NOMO-1 treated with DMSO at 0.1 percent for 48 hours (cell line): ENCODE data around the gene ARFRP1.

Experiments
- DNase-seq: peaks from one replicate; lab custom pipeline; 2025; ENCODE audit not compliant: unreplicated experiment; lab: John Stamatoyannopoulos, UW

ARFRP1 gene

GRCh38 chr20:63744158-63744557 is 36.4 kb upstream of the ARFRP1 start:
- no peak for DNase-seq

GRCh38 chr20:63743210-63743970 is 35.6 kb upstream of the ARFRP1 start:
- no peak for DNase-seq

- DNase-seq = no peak
Measured at GRCh38 chr20:63742381-63743024, 34.7 kb upstream of the ARFRP1 start.

DNA sequence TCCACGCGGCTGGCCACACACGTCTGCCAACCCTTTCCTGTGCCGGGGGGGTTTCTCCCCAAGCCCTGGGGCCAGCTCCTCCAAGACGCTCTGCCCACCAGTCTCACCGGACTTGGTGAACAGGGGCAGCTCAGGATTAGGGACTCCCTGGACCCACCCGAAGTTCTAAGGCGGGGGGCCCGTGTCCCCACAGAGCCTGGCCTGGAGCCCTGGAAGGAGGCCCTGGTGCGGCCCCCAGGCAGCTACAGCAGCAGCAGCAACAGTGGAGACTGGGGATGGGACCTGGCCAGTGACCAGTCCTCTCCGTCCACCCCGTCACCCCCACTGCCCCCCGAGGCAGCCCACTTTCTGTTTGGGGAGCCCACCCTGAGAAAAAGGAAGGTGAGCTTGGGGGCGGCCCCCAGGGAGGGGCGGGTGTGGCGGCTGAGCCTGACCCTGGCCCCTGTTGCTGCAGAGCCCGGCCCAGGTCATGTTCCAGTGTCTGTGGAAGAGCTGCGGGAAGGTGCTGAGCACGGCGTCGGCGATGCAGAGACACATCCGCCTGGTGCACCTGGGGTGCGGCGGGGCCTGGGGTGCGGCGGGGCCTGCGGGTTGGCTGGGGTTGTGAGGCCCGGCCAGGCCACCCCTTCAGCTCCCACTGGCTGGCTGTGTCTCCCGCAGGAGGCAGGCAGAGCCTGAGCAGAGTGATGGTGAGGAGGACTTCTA is 34.1 kb upstream of the ARFRP1 start:
- no peak for DNase-seq

- DNase-seq = no peak
Measured at GRCh38 chr20:63741354-63741675, 33.5 kb upstream of the ARFRP1 start.

DNA sequence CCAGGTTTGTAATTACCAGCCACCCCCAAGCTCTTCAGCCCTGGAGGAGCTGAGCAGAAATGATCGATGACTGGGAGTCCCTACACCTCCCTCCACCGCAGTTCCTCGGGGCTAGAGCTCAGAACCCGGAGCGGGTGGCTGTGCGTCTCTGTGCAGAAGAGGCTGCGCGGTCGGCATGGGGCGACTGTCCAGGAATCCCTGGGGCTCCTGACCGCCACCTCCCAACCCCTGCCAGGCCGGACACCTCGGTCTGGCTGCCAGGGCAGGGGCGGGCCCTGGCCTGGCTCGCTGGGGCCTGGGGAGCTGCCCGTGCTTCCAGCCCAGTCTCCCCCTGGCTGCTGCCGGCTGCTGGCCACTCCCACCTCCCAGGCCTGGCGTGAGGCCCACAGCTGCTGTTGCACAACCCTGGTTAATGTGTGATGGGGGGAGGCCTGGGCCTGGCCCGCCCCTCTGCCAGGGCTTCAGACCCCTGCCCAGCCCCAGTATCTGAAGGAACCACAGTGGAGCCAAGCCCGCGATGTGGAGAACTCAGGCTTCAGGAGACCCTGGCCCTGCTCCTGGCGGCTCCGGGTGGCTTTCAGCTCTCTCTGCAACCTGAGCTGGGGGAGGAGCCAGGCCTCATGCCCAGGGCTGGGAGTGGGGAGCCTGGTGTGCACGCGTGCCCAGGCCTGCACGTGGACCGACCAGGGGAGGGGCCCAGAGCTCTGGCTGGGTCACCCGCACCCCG is 33.0 kb upstream of the ARFRP1 start:
- DNase-seq = peak; percentile 77

DNA sequence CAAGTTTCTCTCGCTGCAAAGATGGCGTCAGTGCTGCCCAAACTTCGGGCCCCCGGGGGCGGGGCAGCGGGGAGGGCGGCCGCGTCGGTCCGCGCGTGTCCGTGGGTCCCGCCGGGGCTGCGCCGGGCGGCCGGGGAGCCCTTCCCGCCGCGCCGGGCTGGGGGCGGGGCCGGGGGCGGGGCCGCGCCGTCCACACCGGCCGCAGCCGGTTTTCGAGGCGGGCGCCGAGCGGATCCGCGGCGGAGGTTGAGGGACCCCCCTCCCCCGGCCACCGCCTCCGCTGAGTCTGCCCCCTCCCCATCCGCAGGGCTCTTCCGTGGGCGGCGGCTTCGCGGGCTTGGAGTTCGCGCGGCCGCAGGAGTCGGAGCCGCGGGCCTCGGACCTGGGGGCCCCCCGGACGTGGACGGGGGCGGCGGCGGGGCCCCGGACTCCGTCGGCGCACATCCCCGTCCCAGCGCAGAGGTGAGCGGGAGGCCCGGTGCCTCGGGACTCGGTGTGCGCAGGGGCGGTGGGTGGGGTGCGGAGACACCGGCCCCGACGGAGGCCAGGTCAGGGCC is 32.4 kb upstream of the ARFRP1 start:
- peak; percentile 18 for DNase-seq

GRCh38 chr20:63739130-63740069 is 31.6 kb upstream of the ARFRP1 start, which contains the start of gene SLC2A4RG:
Gene SLC2A4RG, plus strand, starts transcription at chr20:63739776. Its CDS starts 137 bp downstream, at chr20:63739913.
- DNase-seq = peak; percentile 58

- peak; percentile 11 for DNase-seq
Measured at GRCh38 chr20:63738687-63739129, 30.9 kb upstream of the ARFRP1 start.

- no peak for DNase-seq
Measured at GRCh38 chr20:63737945-63738686, 30.3 kb upstream of the ARFRP1 start.

- DNase-seq = no peak
Measured at GRCh38 chr20:63737695-63737944, 29.8 kb upstream of the ARFRP1 start.

- DNase-seq = no peak
Measured at GRCh38 chr20:63736893-63737694, 29.3 kb upstream of the ARFRP1 start.

DNA sequence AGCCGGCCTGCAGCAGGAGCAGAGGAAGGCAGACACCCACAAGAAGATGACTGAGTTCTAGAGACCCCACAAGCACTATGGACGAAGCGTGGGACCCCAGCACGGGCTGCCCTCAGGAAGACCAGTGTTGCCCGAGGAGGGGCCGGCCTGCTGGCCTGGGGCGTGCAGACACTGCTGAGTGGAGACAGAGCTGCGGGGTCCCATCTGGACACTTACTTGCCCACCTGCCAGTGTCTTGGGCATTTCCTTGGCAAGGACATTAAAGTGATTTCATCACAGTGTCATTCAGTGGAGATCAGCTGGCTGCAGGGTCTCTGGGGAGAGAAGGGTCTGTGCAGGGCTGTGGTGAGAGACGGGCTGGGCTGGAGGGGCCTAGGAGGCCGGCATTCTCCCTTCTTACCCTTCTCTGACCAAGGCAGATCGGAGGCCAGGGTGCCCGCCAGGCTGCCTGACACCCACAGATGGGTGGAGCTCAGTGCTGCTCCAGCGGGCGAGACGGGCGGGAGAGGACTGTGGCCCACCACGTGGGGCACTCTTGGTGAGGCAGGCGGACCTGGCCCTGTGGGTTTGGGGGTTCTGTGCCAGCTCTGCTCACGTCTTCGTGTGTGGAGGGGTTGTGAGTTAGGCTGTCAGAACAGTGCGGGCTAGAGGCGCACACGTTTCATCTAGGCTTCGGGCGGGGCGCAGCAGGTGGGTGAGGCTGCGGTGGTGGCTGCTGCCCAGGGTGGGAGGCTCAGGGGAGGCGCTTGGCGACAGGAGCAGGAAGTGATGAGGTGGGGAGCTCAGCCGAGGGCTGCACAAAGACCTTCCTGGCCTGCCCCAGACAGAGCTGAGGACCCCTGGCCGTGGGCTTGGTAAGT is 28.3 kb upstream of the ARFRP1 start, which contains the start of gene LIME1:
Gene LIME1 (plus strand): TSS at position 806 of the 860 bp plus-strand sequence. CDS start 886 bp downstream, outside the sequence.
- no peak for DNase-seq

GRCh38 chr20:63734946-63735858 is 27.4 kb upstream of the ARFRP1 start:
- no peak for DNase-seq

DNA sequence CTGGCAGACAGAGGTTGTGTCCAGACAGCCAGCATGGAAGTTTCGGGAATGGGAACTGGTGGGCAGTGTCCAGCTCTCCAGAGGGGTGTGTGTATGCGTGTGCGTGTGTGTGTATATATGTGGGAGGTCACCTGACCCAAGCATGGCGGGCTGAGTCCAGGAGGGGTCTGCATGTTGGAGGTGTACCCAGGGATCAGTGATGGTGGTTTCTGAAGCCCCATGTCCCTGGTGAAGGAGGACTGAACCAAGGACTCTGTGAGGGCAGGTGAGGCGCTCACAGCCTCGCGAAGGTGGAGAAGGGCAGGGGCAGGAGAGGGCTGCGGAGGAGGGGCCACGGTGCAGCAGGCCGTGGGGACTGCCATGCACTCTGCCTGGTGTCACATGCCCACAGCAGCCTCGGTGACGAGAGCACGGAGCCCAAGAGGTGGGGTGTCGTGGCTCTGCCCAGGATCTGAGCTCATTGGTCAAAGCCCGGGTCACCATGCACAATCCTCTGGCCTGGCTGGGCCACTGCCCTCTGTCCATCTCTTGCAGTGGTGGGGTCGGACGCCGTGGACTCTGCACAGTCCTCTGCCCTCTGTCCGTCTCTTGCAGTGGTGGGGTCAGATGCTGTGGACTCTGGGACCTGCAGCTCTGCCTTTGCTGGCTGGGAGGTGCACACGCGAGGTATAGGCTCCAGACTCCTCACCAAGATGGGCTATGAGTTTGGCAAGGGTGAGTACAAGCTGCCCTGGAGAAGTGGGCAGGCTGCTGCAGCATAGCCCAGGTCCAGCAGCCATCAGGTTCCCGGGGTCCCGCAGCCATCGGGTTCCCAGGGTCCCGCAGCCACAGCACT is 26.6 kb upstream of the ARFRP1 start:
- DNase-seq = no peak
